Measurements from ENCODE around the gene VPS33A. TPM values are rescaled to one million over a fixed set of nuclear protein-coding genes. Genes with fewer than 3 reads are reported as not detected.

Gene VPS33A
- polyA plus RNA-seq, 1 donor (not counting 4 experiments of a cell fraction or from before 2014, with no cell fraction given): 17.5 TPM

- no peak overlapping the region for H2AFZ ChIP-seq (ENCODE audit: control insufficient read depth, low read length)
- H3K9me3 ChIP-seq (ENCODE audit: control insufficient read depth, low read depth, low read length): no peaks in the 10 kb centered on the region
- no peaks in the 10 kb centered on the region for H3K9me1 ChIP-seq (ENCODE audit: control insufficient read depth, extremely low read depth, insufficient read depth, low read length)
- FAIRE-seq: no peak
- H3K79me2 ChIP-seq (ENCODE audit: control insufficient read depth, insufficient read depth, low read length): no peaks in the 10 kb centered on the region
- dilution Hi-C loops (cut with MboI; ENCODE audit: extremely low pct_ligation_motif_present, low sequenced_read_pairs): no loop called here
- H3K27me3 ChIP-seq (ENCODE audit: control insufficient read depth, extremely low read depth, insufficient read depth, low read length): no peaks in the 10 kb centered on the region
- TF ChIP-seq CTCF (optimal IDR thresholded peaks at IDR 0.05 in 1 of 3, IDR thresholded peaks at IDR 0.05 in 1 of 3, conservative IDR thresholded peaks at IDR 0.05 in 1 of 3; ENCODE audit: extremely low read depth in 1 of 3, insufficient read depth in 2 of 3, low read length in 3 of 3): no peak
- TF ChIP-seq EZH2 (IDR thresholded peaks at IDR 0.05; ENCODE audit: low read length): no peak
- DNase-seq (ENCODE audit: low read depth, low spot score): no peak
- H3K4me1 ChIP-seq (ENCODE audit: control insufficient read depth, extremely low read depth, insufficient read depth, low read length): no peaks in the 10 kb centered on the region
- no peaks in the 10 kb centered on the region for H4K20me1 ChIP-seq (ENCODE audit: control insufficient read depth, extremely low read depth, insufficient read depth, low read length)
- no peak overlapping the region for H3K4me3 ChIP-seq (ENCODE audit: control insufficient read depth in 2 of 3, extremely low read depth in 1 of 3, insufficient read depth in 2 of 3, low read depth in 1 of 3, low read length in 3 of 3)
- H3K4me2 ChIP-seq (ENCODE audit: control insufficient read depth, extremely low read depth, insufficient read depth, low read depth, low read length): no peak overlapping the region
- peaks cover 0 to 12% of the 10 kb centered on the region in 2 experiments for H3K36me3 ChIP-seq (ENCODE audit: control insufficient read depth in 2 of 2, extremely low read depth in 1 of 2, insufficient read depth in 2 of 2, low read length in 2 of 2)
- no peak overlapping the region for H3K9ac ChIP-seq (ENCODE audit: control insufficient read depth, extremely low read depth, insufficient read depth, low read length)
- H3K27ac ChIP-seq (ENCODE audit: control insufficient read depth, insufficient read depth, low read length): no peak overlapping the region
These were observed 31.9 kb upstream of the VPS33A start for GRCh38 chr12:122298071-122298748.

- Histone ChIP-seq H3K27me3 (ENCODE audit: control insufficient read depth, extremely low read depth, insufficient read depth, low read length) (no peaks in the 10 kb centered on the region), H3K9me3 (ENCODE audit: control insufficient read depth, low read depth, low read length) (no peaks in the 10 kb centered on the region), H3K36me3 (ENCODE audit: control insufficient read depth in 2 of 2, extremely low read depth in 1 of 2, insufficient read depth in 2 of 2, low read length in 2 of 2) (peaks cover 0 to 11% of the 10 kb centered on the region in 2 experiments), H3K4me3 (ENCODE audit: control insufficient read depth in 2 of 3, extremely low read depth in 1 of 3, insufficient read depth in 2 of 3, low read depth in 1 of 3, low read length in 3 of 3) (no peak overlapping the region), H3K79me2 (ENCODE audit: control insufficient read depth, insufficient read depth, low read length) (no peaks in the 10 kb centered on the region), H3K4me1 (ENCODE audit: control insufficient read depth, extremely low read depth, insufficient read depth, low read length) (no peaks in the 10 kb centered on the region), H3K9ac (ENCODE audit: control insufficient read depth, extremely low read depth, insufficient read depth, low read length) (no peak overlapping the region), H4K20me1 (ENCODE audit: control insufficient read depth, extremely low read depth, insufficient read depth, low read length) (no peaks in the 10 kb centered on the region), H3K4me2 (ENCODE audit: control insufficient read depth, extremely low read depth, insufficient read depth, low read depth, low read length) (no peak overlapping the region), H3K9me1 (ENCODE audit: control insufficient read depth, extremely low read depth, insufficient read depth, low read length) (no peaks in the 10 kb centered on the region), H3K27ac (ENCODE audit: control insufficient read depth, insufficient read depth, low read length) (no peak overlapping the region), H2AFZ (ENCODE audit: control insufficient read depth, low read length) (no peak overlapping the region)
- dilution Hi-C loops (cut with MboI; ENCODE audit: extremely low pct_ligation_motif_present, low sequenced_read_pairs): no loop called here
- FAIRE-seq (no peak), DNase-seq (ENCODE audit: low read depth, low spot score) (no peak)
- TF ChIP-seq CTCF (optimal IDR thresholded peaks at IDR 0.05 in 1 of 3, IDR thresholded peaks at IDR 0.05 in 1 of 3, conservative IDR thresholded peaks at IDR 0.05 in 1 of 3; ENCODE audit: extremely low read depth in 1 of 3, insufficient read depth in 2 of 3, low read length in 3 of 3): no peak
- TF ChIP-seq EZH2 (IDR thresholded peaks at IDR 0.05; ENCODE audit: low read length): no peak
These were observed 31.2 kb upstream of the VPS33A start for GRCh38 chr12:122297494-122297893.

Measured in keratinocyte (primary cell).